ENCODE measurements around the gene ATP6V0E2. TPM values are rescaled to one million over a fixed set of nuclear protein-coding genes. Genes with fewer than 3 reads are reported as not detected.

ATP6V0E2 gene
- total RNA-seq, 1 experiment from 2014 or later: 25.5 TPM

Other genes starting within 250 kb of the ATP6V0E2 start
- gene ZNF467, start 100.4 kb upstream of the ATP6V0E2 start, total RNA-seq (2021; ENCODE audit: unreplicated experiment): 11.3 TPM
- gene ZNF862, start 35.6 kb upstream of the ATP6V0E2 start, total RNA-seq (2021; ENCODE audit: unreplicated experiment): 8.5 TPM